Trophoblast cell (in vitro differentiated cells and primary cell): ENCODE measurements around the gene CILP2.

Source experiments
- DNase-seq, 2 donors: peaks; one replicate each; pipeline ENCODE4 v3.0.0-alpha.2; 2016
- H2AFZ ChIP-seq: 2 replicates; pipeline ENCODE4 v1.6.1; 2013; ENCODE audit warnings: low read length, moderate library complexity, mild to moderate bottlenecking; ENCODE audit not compliant: insufficient read depth, poor library complexity
- H2AK5ac ChIP-seq: 2 replicates; pipeline ENCODE4 v1.6.1; 2013; ENCODE audit warnings: mild to moderate bottlenecking, low read length
- H2BK120ac ChIP-seq: 2 replicates; pipeline ENCODE4 v1.6.1; 2013; ENCODE audit warnings: low read length, mild to moderate bottlenecking, moderate library complexity; ENCODE audit not compliant: insufficient read depth, poor library complexity
- H2BK12ac ChIP-seq: 2 replicates; pipeline ENCODE4 v1.6.1; 2013; ENCODE audit warnings: mild to moderate bottlenecking, low read length, moderate library complexity
- H2BK5ac ChIP-seq: 2 replicates; pipeline ENCODE4 v1.6.1; 2013; ENCODE audit warnings: low read length, low read depth, moderate library complexity, mild to moderate bottlenecking; ENCODE audit not compliant: poor library complexity
- H3K14ac ChIP-seq: 2 replicates; pipeline ENCODE4 v1.6.1; 2013; ENCODE audit warnings: mild to moderate bottlenecking, low read length
- H3K18ac ChIP-seq: 2 replicates; pipeline ENCODE4 v1.6.1; 2013; ENCODE audit warnings: mild to moderate bottlenecking, low read length
- H3K23ac ChIP-seq: 2 replicates; pipeline ENCODE4 v1.6.1; 2013; ENCODE audit warnings: low read length
- H3K27ac ChIP-seq: 2 replicates; pipeline ENCODE4 v1.5.1; 2013; ENCODE audit warnings: low read depth, mild to moderate bottlenecking, inconsistent platforms, low read length, moderate library complexity
- H3K27me3 ChIP-seq: 2 replicates; pipeline ENCODE4 v1.6.1; 2013; ENCODE audit warnings: inconsistent platforms, mild to moderate bottlenecking, low read length, moderate library complexity; ENCODE audit not compliant: insufficient read depth
- H3K36me3 ChIP-seq, 2 experiments: 1 replicate in 1 of 2; 2 replicates in 1 of 2; pipeline ENCODE4 v1.6.1; 2013; ENCODE audit warnings: low read length in 2 of 2, mild to moderate bottlenecking in 2 of 2, moderate library complexity in 1 of 2; ENCODE audit not compliant: insufficient read depth in 2 of 2, control insufficient read depth in 1 of 2
- H3K4ac ChIP-seq: 2 replicates; pipeline ENCODE4 v1.6.1; 2013; ENCODE audit warnings: low read depth, mild to moderate bottlenecking, low read length, moderate library complexity
- H3K4me1 ChIP-seq, 2 experiments: 1 replicate in 1 of 2; 2 replicates in 1 of 2; pipeline ENCODE4 v1.6.1; 2013; ENCODE audit warnings: low read length in 2 of 2, mild to moderate bottlenecking in 2 of 2, moderate library complexity in 1 of 2; ENCODE audit not compliant: insufficient read depth in 2 of 2, control insufficient read depth in 1 of 2
- H3K4me2 ChIP-seq: 2 replicates; pipeline ENCODE4 v1.6.1; 2013; ENCODE audit warnings: inconsistent platforms, mild to moderate bottlenecking, low read length, moderate library complexity
- H3K4me3 ChIP-seq: 2 replicates; pipeline ENCODE4 v1.5.1; 2013; ENCODE audit warnings: mild to moderate bottlenecking, low read depth, low read length, inconsistent platforms
- H3K79me1 ChIP-seq: one replicate; pipeline ENCODE4 v1.6.1; 2013; ENCODE audit warnings: low read length
- H3K79me2 ChIP-seq: 2 replicates; pipeline ENCODE4 v1.6.1; 2013; ENCODE audit warnings: low read length, mild to moderate bottlenecking; ENCODE audit not compliant: control insufficient read depth, insufficient read depth, poor library complexity
- H3K9ac ChIP-seq: 2 replicates; pipeline ENCODE4 v1.6.1; 2013; ENCODE audit warnings: mild to moderate bottlenecking, low read length
- H3K9me3 ChIP-seq: 2 replicates; pipeline ENCODE4 v1.6.1; 2013; ENCODE audit warnings: low read depth, mild to moderate bottlenecking, control low read depth, inconsistent platforms, low read length; ENCODE audit not compliant: insufficient read depth
- H4K12ac ChIP-seq: 2 replicates; pipeline ENCODE4 v1.6.1; 2013; ENCODE audit warnings: low read depth, mild to moderate bottlenecking, low read length, moderate library complexity
- H4K8ac ChIP-seq: 2 replicates; pipeline ENCODE4 v1.6.1; 2013; ENCODE audit warnings: low read depth, mild to moderate bottlenecking, low read length, moderate library complexity
- H4K91ac ChIP-seq: one replicate; pipeline ENCODE4 v1.6.1; 2013; ENCODE audit warnings: low read depth, mild to moderate bottlenecking, low read length, moderate library complexity
- WGBS: extraction: QIAGEN DNeasy Blood & Tissue Kit; methylation state at CpG from one replicate; pipeline ENCODE4 v1.1.7; 2013; ENCODE audit warnings: missing lambda C conversion rate; ENCODE audit not compliant: insufficient read length, insufficient coverage; ENCODE audit errors: extremely low coverage; 5-methylcytosine and 5-hydroxymethylcytosine counted together

The CILP2 gene

GRCh38 chr19:19505669-19506326, 32.3 kb upstream of the CILP2 start:
- H4K12ac ChIP-seq: no peak overlapping the region
- H3K4me1 ChIP-seq: no peaks in the 10 kb centered on the region
- no peak overlapping the region for H3K14ac ChIP-seq
- no peak overlapping the region for H3K18ac ChIP-seq
- no peak for DNase-seq
- no peak overlapping the region for H4K91ac ChIP-seq
- H2AFZ ChIP-seq: no peak overlapping the region
- H3K4ac ChIP-seq: no peak overlapping the region
- peaks cover 67 to 70% of the 10 kb centered on the region in 2 experiments for H3K36me3 ChIP-seq
- WGBS: no CpG with 5 or more reads among the region's 27 CpGs
- no peak overlapping the region for H3K4me2 ChIP-seq
- no peak overlapping the region for H4K8ac ChIP-seq
- no peak overlapping the region for H3K4me3 ChIP-seq
- no peak overlapping the region for H2BK120ac ChIP-seq
- H2BK12ac ChIP-seq: no peak overlapping the region
- H3K79me2 ChIP-seq: no peaks in the 10 kb centered on the region
- no peak overlapping the region for H3K9ac ChIP-seq
- no peaks in the 10 kb centered on the region for H3K27me3 ChIP-seq
- no peak overlapping the region for H3K27ac ChIP-seq
- H2AK5ac ChIP-seq: no peak overlapping the region
- H3K23ac ChIP-seq: no peak overlapping the region
- H3K9me3 ChIP-seq: no peaks in the 10 kb centered on the region
- no peak overlapping the region for H2BK5ac ChIP-seq
- no peaks in the 10 kb centered on the region for H3K79me1 ChIP-seq

- Histone ChIP-seq H3K18ac (no peak overlapping the region), H3K9me3 (no peaks in the 10 kb centered on the region), H3K9ac (no peak overlapping the region), H3K4me1 (no peaks in the 10 kb centered on the region), H3K4me3 (no peak overlapping the region), H3K79me2 (no peaks in the 10 kb centered on the region), H3K23ac (no peak overlapping the region), H3K14ac (no peak overlapping the region), H2BK5ac (no peak overlapping the region), H2AFZ (no peak overlapping the region), H4K8ac (no peak overlapping the region), H3K27ac (no peak overlapping the region), H3K79me1 (no peaks in the 10 kb centered on the region), H2BK120ac (no peak overlapping the region), H4K91ac (no peak overlapping the region), H3K27me3 (no peaks in the 10 kb centered on the region), H2AK5ac (no peak overlapping the region), H3K36me3 (peaks cover 60 to 62% of the 10 kb centered on the region in 2 experiments), H3K4ac (no peak overlapping the region), H3K4me2 (no peak overlapping the region), H2BK12ac (no peak overlapping the region), H4K12ac (no peak overlapping the region)
- no CpG with 5 or more reads among the region's 12 CpGs for WGBS
- DNase-seq: no peak
Observed at GRCh38 chr19:19506592-19506991, 31.5 kb upstream of the CILP2 start.

- no peak overlapping the region for H3K9ac ChIP-seq
- H2BK120ac ChIP-seq: no peak overlapping the region
- H3K4me1 ChIP-seq: no peaks in the 10 kb centered on the region
- H2AFZ ChIP-seq: no peak overlapping the region
- no peak overlapping the region for H2BK12ac ChIP-seq
- no peak overlapping the region for H4K8ac ChIP-seq
- H3K23ac ChIP-seq: no peak overlapping the region
- no peaks in the 10 kb centered on the region for H3K79me1 ChIP-seq
- no peaks in the 10 kb centered on the region for H3K27me3 ChIP-seq
- no peak overlapping the region for H3K27ac ChIP-seq
- peaks cover 53 to 55% of the 10 kb centered on the region in 2 experiments for H3K36me3 ChIP-seq
- H3K4me2 ChIP-seq: no peak overlapping the region
- H3K9me3 ChIP-seq: no peaks in the 10 kb centered on the region
- no peak overlapping the region for H4K91ac ChIP-seq
- no peak for DNase-seq
- no peak overlapping the region for H4K12ac ChIP-seq
- no peak overlapping the region for H3K18ac ChIP-seq
- H3K4me3 ChIP-seq: no peak overlapping the region
- no peaks in the 10 kb centered on the region for H3K79me2 ChIP-seq
- H2BK5ac ChIP-seq: no peak overlapping the region
- H3K4ac ChIP-seq: no peak overlapping the region
- no peak overlapping the region for H3K14ac ChIP-seq
- no peak overlapping the region for H2AK5ac ChIP-seq
- no CpG with 5 or more reads among the region's 8 CpGs for WGBS
Observed at GRCh38 chr19:19507354-19507753, 30.7 kb upstream of the CILP2 start.

GRCh38 chr19:19508217-19508616, 29.8 kb upstream of the CILP2 start:
- Histone ChIP-seq H2BK12ac (no peak overlapping the region), H3K4ac (no peak overlapping the region), H3K79me2 (no peaks in the 10 kb centered on the region), H2BK120ac (no peak overlapping the region), H3K23ac (no peak overlapping the region), H3K9me3 (no peaks in the 10 kb centered on the region), H4K91ac (no peak overlapping the region), H2BK5ac (no peak overlapping the region), H3K27ac (no peak overlapping the region), H4K8ac (no peak overlapping the region), H4K12ac (no peak overlapping the region), H3K18ac (no peak overlapping the region), H2AK5ac (no peak overlapping the region), H3K36me3 (peaks cover 44 to 46% of the 10 kb centered on the region in 2 experiments), H3K27me3 (no peaks in the 10 kb centered on the region), H3K14ac (no peak overlapping the region), H3K4me3 (no peak overlapping the region), H3K79me1 (no peaks in the 10 kb centered on the region), H3K9ac (no peak overlapping the region), H3K4me1 (no peaks in the 10 kb centered on the region), H2AFZ (no peak overlapping the region), H3K4me2 (no peak overlapping the region)
- DNase-seq: no peak
- no CpG with 5 or more reads among the region's 11 CpGs for whole genome bisulfite sequencing
